ENCODE data around the gene STX18.

DNA sequence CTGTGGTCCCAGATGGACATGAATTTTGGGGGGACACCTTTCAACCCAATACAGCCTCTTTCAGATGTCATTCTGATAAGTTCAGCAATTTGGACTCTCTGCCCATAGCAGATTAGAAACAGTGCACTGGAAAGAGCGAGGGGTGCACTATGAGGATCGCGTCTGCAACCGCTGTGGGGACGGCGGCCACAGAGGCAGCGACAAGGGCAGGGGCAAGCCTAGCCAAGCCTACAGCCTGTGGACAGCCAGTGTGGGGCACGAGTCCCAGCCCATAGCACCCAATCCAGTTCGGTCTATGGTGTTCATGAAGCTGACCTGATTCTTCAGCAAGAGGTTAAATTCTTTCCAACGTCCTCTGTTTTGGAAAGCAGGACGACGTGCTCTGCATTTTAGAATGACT, 164.7 kb downstream of the STX18 start:
- TF ChIP-seq, protein P1, sequence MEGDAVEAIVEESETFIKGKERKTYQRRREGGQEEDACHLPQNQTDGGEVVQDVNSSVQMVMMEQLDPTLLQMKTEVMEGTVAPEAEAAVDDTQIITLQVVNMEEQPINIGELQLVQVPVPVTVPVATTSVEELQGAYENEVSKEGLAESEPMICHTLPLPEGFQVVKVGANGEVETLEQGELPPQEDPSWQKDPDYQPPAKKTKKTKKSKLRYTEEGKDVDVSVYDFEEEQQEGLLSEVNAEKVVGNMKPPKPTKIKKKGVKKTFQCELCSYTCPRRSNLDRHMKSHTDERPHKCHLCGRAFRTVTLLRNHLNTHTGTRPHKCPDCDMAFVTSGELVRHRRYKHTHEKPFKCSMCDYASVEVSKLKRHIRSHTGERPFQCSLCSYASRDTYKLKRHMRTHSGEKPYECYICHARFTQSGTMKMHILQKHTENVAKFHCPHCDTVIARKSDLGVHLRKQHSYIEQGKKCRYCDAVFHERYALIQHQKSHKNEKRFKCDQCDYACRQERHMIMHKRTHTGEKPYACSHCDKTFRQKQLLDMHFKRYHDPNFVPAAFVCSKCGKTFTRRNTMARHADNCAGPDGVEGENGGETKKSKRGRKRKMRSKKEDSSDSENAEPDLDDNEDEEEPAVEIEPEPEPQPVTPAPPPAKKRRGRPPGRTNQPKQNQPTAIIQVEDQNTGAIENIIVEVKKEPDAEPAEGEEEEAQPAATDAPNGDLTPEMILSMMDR (conservative IDR thresholded peaks at IDR 0.05 in 1 of 2, IDR thresholded peaks at IDR 0.05 in 1 of 2; ENCODE audit: low read depth in 1 of 2, low read length in 2 of 2): no peak
- no peak for TF ChIP-seq EZH2 (IDR thresholded peaks at IDR 0.05; ENCODE audit: low read length, missing control alignments)
